Measurements from ENCODE around the gene ATP11A.

ATP11A gene

DNA sequence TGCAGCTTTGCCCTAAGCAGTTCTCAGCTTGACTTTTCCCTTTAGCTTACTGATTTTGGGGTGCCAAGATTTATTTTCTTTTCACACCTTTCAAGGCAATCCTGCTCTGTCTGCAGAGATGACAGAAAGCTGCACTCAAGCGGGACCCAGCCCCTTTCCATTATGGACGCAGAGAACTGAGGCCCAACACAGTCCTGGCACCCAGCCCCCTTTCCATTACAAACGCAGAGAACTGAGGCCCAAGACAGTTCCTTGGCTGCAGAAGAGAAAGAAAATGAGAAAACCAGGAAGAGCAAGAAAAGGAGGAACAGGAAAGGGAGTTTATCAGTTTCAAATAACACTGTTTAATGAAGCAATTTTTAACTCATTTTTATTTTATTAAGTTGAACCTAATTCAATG lies 36.8 kb upstream of the ATP11A start:
- no peak for TF ChIP-seq CTCF (IDR thresholded peaks at IDR 0.05; ENCODE audit: insufficient read depth, low read length, missing control alignments)
- no peak overlapping the region for H3K4me3 ChIP-seq (ENCODE audit: low read depth, low read length)
- DNase-seq (ENCODE audit: low read depth, low spot score): no peak
- ChIA-PET POLR2A (no interaction called here), CTCF (interaction anchor here (1.4 to 2.4 kb wide), 2 partner anchors 13 to 46 kb away, joined by 4 to 15 read pairs; no protein-coding TSS in a partner anchor)

GRCh38 chr13:112655913-112656312 lies 33.9 kb upstream of the ATP11A start:
- CTCF ChIA-PET: interaction anchor here (1.3 kb wide), 1 partner anchor 16 kb away, joined by 5 read pairs; no protein-coding TSS in a partner anchor
- TF ChIP-seq CTCF (IDR thresholded peaks at IDR 0.05; ENCODE audit: insufficient read depth, low read length, missing control alignments): no peak
- DNase-seq (ENCODE audit: low read depth, low spot score): no peak
- no peak overlapping the region for H3K4me3 ChIP-seq (ENCODE audit: low read depth, low read length)
- POLR2A ChIA-PET: no interaction called here

GRCh38 chr13:112657850-112658445 lies 31.9 kb upstream of the ATP11A start:
- no peak for TF ChIP-seq CTCF (IDR thresholded peaks at IDR 0.05; ENCODE audit: insufficient read depth, low read length, missing control alignments)
- no peak overlapping the region for H3K4me3 ChIP-seq (ENCODE audit: low read depth, low read length)
- DNase-seq (ENCODE audit: low read depth, low spot score): peak; percentile 29
- ChIA-PET POLR2A (no interaction called here), CTCF (no interaction called here)

DNA sequence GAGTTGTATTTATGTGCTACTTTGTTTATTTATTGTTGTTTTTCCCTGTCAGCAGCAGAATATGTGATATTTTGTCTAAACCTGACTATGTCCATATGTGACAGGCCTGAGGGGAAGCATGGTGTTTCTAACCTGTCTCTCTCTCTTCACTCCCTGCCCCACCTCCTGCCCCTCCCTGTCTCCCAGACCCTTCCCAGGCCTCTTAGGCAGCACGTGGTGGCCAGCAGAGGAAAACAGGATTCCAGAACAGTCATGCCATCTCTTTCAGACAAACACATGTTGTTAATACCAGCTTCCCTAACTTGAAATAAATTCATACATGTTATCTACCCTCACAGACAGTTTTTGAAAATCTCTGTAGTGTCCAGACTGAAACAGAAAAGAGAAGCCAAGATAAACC lies 31.0 kb upstream of the ATP11A start:
- DNase-seq (ENCODE audit: low read depth, low spot score): no peak
- POLR2A ChIA-PET: no interaction called here
- CTCF ChIA-PET: interaction anchor here (0.8 to 1.1 kb wide), 3 partner anchors 19 to 216 kb away, joined by 3 to 4 read pairs (median 3); no protein-coding TSS in a partner anchor
- H3K4me3 ChIP-seq (ENCODE audit: low read depth, low read length): no peak overlapping the region
- no peak for TF ChIP-seq CTCF (IDR thresholded peaks at IDR 0.05; ENCODE audit: insufficient read depth, low read length, missing control alignments)

GRCh38 chr13:112661291-112661690 lies 28.5 kb upstream of the ATP11A start:
- no peak for DNase-seq (ENCODE audit: low read depth, low spot score)
- H3K4me3 ChIP-seq (ENCODE audit: low read depth, low read length): no peak overlapping the region
- POLR2A ChIA-PET: no interaction called here
- CTCF ChIA-PET: interaction anchor here (1.3 kb wide), 1 partner anchor 55 kb away, joined by 3 read pairs; no protein-coding TSS in a partner anchor
- TF ChIP-seq CTCF (IDR thresholded peaks at IDR 0.05; ENCODE audit: insufficient read depth, low read length, missing control alignments): no peak

GRCh38 chr13:112664501-112665203 lies 25.2 kb upstream of the ATP11A start:
- H3K4me3 ChIP-seq (ENCODE audit: low read depth, low read length): no peak overlapping the region
- TF ChIP-seq CTCF (IDR thresholded peaks at IDR 0.05; ENCODE audit: insufficient read depth, low read length, missing control alignments): no peak
- POLR2A ChIA-PET: no interaction called here
- CTCF ChIA-PET: no interaction called here
- DNase-seq (ENCODE audit: low read depth, low spot score): no peak

Data from AG04449 (cell line).